Kidney capillary endothelial cell (primary cell): Measurements from ENCODE around the gene STEAP2.

Experiments
- DNase-seq: peaks from one replicate; pipeline ENCODE4 v3.0.0-alpha.2; 2018; ENCODE audit warnings: low spot score

STEAP2 gene

GRCh38 chr7:90270431-90271178 lies 59.1 kb downstream of the STEAP2 start:
- no peak for DNase-seq

- no peak for DNase-seq
These were observed 60.2 kb downstream of the STEAP2 start for GRCh38 chr7:90271753-90272152.

- no peak for DNase-seq
These were observed 60.7 kb downstream of the STEAP2 start for GRCh38 chr7:90272242-90272641.

GRCh38 chr7:90274161-90274560 lies 62.6 kb downstream of the STEAP2 start:
- no peak for DNase-seq

GRCh38 chr7:90276033-90276728 lies 64.6 kb downstream of the STEAP2 start:
- no peak for DNase-seq
